ENCODE results near the gene ANKH.
A peak's percentile ranks its signal among the peaks of the same experiment; 100 is the strongest.

The ANKH gene

DNA sequence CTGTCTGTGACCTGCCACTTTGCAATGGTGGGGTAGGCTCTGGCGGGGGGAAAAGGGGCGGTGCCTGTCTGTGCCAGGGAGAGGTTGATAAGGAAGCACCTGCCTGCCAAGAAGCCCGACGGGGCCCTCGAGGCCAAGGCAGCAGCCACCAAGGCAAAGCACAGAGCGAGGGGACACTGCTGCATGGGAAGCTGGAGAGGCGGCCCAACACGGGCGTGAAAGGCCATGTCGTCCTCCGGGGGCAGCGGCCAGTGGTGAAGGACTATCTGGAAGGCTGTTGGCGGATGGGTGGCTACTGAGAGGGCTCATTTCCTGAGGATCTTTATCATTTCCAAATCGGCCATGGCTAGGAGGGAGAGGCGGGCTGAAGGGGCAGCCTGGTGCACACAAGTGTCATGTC, 140.7 kb downstream of the ANKH start:
- DNase-seq, result no peak

DNA sequence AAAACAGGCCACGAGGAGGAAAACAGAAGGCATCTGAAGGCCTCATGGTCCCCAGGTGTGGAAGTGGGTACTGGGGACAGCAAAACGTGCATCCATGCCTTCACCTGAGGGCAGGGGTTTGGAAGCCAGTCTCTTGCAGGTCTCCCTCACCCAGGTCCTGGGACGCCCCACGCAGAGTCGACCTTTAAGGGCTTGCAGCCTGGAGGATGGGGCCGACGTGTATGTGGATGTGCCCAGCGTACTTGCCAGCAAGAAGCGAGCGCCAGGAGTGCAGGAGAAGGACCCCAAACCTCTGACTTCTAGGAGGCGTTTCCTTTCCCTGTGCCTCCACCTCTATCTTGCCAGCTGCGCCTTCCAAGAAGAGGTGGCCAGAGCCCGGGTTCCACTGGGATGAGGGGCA, 141.1 kb downstream of the ANKH start:
- no peak for DNase-seq

- no peak for DNase-seq
Observed at GRCh38 chr5:14729448-14730385, 141.9 kb downstream of the ANKH start.

DNA sequence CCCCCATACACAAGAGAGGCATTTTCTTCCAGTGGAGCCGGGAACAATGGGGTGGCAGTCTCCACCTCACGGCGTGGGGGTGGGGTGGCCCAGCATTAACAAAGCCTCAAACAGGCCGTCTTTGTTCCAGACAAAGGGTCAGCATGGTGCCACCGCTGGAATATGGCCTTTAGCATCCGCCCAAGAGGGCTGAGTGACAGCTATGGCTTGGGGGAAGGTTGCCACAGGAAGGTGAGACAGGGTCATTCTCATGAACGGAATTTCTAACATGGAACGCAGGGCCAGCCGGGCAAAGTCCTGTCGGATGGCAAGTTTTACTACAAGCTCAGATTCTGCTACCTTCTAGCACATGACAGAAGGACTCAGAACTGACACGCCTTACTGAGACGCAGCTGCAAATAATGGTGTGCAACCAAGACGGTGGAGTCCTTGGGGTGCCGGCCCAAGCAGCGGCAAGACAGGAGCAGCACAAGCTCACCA, 143.1 kb downstream of the ANKH start:
- no peak for DNase-seq

DNA sequence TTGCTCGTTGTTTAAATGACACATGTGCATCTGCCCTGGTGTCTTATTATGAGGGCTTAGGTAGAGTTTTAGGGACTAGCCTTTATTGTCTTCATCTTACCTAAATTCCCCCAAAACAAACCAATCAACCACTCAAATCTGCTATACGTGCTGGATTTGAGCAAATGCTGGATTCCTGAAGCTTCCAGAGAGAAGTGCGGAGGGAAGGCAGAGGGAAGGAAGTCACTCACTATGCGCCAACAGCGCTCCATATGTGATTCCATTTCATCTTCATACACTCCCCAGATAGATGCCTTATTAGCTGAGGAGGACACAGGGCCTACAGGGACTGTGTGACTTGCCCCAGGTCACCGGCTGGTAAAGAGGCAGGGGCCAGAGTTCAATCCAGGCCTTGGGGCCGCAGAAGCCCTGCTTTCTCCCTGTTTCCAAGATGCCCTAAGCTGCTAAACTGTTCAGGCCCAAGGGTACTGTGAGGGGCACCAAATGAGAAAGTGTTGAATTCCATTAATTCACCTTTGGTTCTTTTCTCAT, 143.6 kb downstream of the ANKH start:
- DNase-seq, result no peak

GRCh38 chr5:14727428-14727865, 144.1 kb downstream of the ANKH start:
- peak; percentile 56 for DNase-seq

DNA sequence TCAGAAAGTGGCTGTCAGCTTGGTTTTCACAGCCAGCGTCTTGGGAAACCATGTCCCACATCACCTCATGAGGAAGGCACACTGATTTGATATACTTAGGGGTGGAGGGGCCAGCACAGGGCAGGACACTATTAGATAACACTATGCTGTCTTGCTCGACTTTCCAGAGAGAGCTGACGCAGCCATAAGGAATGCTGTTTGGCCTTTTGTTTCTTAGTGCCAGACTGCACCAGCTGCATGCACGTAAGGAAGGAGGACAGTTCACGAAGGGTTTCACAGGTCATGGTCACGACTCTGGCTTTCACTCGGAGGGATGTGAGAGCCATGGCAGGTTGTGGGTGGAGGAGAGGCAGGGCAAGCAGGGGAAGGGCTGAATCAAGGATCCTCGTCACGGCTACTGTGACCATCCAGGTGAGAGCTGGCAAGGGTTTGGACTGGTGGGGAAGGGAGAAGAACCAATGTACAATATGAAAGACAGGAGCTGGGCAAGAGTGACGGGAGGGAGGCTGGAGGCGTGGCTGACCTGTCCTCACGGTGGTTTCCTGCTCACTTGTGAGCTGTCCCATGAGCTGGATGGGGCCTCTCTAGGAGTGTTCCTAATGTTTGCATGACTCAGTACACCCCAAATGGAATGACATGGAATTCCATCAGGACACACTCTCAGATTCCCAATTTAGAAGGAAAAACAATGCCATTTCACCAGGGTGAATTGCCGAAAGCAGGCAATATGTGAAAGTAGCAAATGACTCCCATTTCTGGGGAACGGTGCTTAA, 145.3 kb downstream of the ANKH start:
- DNase-seq, result no peak

- no peak for DNase-seq
Observed at GRCh38 chr5:14724633-14725032, 146.9 kb downstream of the ANKH start.

GRCh38 chr5:14723701-14724132, 147.9 kb downstream of the ANKH start:
- no peak for DNase-seq

GRCh38 chr5:14722923-14723322, 148.7 kb downstream of the ANKH start:
- no peak for DNase-seq

DNA sequence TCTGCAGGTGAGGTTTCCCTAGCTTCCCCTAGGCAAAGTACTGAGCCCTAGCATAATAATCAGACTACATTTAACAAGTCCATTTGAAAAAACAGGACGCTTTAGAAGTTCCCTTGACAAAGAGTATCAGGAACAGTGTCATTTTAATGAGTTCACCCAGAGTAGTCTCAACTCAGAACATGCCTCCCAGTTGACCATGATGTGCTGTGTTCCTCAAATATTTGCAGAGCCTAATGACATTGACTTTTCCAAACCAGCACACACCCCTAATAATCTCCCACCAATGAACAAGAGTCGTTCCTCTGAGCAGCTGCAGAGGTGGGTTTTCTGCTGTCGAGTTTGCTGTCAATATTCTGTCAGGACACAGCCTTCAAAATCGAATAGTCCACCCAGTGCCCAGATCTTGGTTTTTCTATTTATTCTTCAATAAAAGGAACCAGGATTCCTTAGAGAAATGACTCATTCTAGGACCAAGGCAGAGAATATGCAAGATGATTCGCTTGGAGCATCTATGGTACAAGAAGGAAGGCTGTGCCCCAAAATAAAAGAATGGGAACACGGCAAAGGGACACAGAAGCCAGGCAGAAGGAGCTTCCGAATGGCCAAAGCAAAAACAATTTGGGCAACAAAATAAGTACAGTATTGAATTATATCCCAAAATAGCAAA, 149.5 kb downstream of the ANKH start:
- no peak for DNase-seq

- DNase-seq, result no peak
Observed at GRCh38 chr5:14720236-14720923, 151.2 kb downstream of the ANKH start.

GRCh38 chr5:14718778-14719177, 152.8 kb downstream of the ANKH start:
- DNase-seq, result no peak

- DNase-seq, result no peak
Observed at GRCh38 chr5:14716755-14717752, 154.5 kb downstream of the ANKH start.

DNA sequence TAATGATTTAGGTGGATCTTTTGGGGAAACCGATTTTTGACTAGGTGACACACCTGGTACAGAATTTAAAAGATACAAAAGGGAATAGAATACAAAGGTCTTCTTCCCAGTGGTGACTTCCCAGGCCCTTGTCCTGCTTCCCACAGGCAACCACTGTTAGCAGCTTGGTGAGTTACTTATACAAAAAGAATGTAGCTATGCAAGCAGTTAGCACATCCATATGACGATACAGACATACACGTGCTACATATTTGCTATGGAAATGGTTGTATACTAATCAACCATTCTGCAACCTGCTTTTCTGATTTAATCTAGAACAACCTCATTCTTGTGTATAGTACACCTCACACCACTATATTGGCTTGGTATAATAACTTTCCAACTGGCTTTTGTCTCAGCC, 156.1 kb downstream of the ANKH start:
- no peak for DNase-seq

- no peak for DNase-seq
Observed at GRCh38 chr5:14714706-14715105, 156.9 kb downstream of the ANKH start.

GRCh38 chr5:14713476-14714390, 157.8 kb downstream of the ANKH start:
- DNase-seq, result no peak

DNA sequence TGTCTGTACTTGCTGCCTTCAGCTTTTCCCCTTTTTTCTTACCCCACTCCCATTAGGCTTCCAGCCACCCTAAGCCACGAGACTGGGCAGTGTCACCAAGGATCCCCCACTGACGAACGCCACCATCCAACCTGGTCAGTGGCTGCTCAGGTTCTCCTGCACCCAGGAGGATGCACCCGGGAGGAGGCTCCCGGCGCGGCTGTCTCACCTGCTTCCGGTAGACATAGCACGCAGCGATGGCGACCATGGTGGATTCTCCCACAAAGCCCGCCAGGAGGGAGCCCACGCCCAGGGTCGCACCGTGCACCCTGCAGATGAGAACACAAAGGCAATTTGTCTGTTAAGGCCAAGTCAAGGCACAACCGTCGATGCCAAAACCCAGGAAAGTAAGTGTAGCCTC, 158.9 kb downstream of the ANKH start:
- DNase-seq, result no peak

DNA sequence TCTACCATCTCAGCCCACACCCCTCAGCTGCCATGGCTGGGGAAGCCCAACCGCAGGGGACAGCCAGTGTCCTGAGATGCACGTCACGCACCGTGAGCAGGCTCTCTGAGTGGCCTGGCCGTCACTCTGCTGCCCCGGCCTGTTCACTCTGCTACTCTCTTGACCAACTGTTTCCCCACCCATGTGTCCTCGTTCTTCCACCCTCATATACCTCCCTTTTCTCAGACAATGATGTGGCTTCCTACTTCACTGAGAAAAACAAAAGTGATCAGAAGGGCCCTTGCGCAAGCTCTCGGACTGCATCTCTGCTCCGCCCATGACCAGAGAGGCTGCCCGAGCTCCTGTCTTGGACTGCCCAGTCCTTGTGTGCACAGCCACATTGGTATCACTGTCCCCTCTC, 159.4 kb downstream of the ANKH start:
- DNase-seq, result no peak
